Measurements from ENCODE around the gene LRRC45.
A peak's percentile ranks its signal among the peaks of the same experiment; 100 is the strongest.
"Not testable (repeated sequence)": the region's sequence is repeated elsewhere in the genome, so short reads cannot be mapped to it uniquely, and the experiment has no call there.

Gene LRRC45

DNA sequence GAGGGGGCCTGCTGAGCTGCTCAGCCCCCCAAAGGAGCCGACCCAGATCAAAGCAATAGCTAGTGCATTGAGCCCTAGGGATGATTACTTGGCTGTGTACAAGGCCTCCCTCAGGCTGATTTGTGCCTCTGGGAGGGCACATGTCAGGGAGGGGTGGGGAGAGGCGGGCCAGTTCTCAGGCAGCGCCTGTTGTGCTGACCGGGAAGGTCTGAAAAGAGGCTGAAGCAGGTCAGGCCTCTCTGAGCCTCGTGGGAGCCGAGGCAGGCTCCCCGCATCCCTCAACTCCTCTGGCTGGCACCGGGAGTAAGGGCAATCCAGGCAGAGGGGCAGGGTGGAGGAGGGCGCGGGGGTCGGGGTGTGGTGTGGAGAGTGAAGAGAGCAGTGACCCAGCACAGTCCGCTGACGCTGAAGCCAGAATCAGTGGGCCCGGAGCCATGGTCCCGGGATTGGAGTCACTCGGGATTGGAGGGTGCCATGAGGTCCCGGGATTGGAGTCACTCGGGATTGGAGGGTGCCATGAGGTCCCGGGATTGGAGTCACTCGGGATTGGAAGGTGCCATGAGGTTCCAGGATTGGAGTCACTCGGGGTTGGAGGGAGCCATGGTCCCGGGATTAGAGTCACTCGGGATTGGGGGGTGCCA, 11.4 kb downstream of the LRRC45 start:
- no peak for DNase-seq (ENCODE audit: low read depth in 2 of 2)

DNA sequence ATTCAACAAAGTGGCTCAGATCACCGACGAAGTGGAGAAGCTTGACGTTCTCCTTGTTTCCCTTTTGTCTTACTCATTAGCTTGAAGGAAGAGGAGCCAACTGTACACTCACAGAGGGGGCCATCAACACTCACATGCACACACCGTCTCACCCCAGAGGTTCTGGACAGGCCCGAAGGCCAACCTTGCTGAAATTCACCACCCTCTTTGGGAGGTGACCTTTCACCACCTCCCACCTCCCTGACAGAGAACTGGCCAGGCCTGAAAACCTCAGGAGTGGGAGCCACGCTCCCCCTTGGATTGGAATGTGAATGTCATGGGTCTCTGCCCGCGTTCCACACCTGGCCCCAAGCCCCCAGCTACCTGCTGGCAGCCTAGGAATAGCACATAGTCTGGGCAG, 12.4 kb downstream of the LRRC45 start:
- no peak for DNase-seq (ENCODE audit: low read depth in 2 of 2)

- DNase-seq (ENCODE audit: low read depth in 2 of 2), result no peak
Observed at GRCh38 chr17:82035956-82036633, 13.0 kb downstream of the LRRC45 start.

GRCh38 chr17:82036634-82037091, 13.6 kb downstream of the LRRC45 start:
- DNase-seq (ENCODE audit: low read depth in 2 of 2), result no peak

DNA sequence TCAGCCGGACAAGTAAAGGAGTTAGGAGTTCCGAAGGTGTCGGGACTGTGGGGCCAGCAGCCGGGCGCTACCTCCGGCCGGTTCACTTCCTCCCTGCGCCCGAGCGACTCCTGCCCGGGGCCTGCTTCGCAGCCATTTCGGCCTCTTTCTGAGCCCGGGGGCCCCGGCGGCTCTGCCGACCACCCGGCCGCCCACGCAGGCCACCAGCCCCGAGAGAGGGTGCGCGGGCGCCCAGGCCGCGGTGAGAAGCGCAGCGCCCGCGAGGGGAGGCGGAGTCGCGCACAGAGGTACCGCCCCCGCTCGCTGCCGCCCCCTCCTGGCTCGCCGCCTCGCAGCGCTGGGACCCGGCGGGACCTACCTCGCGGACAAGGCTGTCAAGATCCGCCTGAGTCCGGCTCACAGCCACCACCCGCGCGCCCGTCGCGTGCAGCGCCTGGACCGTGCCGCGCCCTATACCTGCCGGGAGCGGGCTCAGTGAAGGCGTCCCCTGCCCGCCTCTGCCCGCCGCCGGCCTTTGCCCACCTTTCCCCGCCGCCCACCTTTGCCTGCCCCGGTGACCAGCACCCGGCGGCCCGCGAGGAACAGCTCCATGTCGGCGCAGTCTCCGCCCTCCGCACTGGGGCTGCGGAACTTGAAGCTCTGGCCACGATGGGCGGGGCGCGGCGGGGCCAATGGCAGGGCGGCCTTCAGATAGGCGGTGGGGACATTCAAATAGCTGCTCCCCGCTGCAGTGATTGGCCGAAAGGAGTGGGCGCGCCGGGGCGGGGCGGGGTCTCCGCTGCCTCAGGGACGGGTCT, 14.2 kb downstream of the LRRC45 start, which contains the start of gene DCXR:
TSS of gene DCXR (minus strand) at position 606 of the 797 bp plus-strand sequence. CDS start at position 591, 15 bp downstream.
- peak; percentile 86 to 93 for DNase-seq (ENCODE audit: low read depth in 2 of 2)

DNA sequence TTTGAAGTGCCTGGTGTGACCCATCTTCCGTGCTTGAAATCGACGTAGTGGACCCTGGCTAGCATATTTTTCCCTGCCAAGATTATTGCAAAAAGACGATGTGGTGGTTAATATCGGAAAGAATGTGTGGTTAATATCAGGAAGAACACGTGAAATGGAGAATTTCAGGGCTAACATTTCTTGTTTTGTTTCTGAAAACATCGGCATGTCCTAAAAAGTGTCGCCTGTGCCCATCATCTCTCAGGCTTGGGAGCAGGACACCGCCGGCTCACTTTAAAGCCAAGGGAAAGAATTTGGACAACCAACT, 14.7 kb downstream of the LRRC45 start:
- no peak for DNase-seq (ENCODE audit: low read depth in 2 of 2)

GRCh38 chr17:82038796-82039409, 15.8 kb downstream of the LRRC45 start:
- not testable (repeated sequence) for DNase-seq (ENCODE audit: low read depth in 2 of 2)

GRCh38 chr17:82039695-82040299, 16.7 kb downstream of the LRRC45 start:
- DNase-seq (ENCODE audit: low read depth in 2 of 2), result no peak

- no peak for DNase-seq (ENCODE audit: low read depth in 2 of 2)
Observed at GRCh38 chr17:82041144-82041814, 18.2 kb downstream of the LRRC45 start.

DNA sequence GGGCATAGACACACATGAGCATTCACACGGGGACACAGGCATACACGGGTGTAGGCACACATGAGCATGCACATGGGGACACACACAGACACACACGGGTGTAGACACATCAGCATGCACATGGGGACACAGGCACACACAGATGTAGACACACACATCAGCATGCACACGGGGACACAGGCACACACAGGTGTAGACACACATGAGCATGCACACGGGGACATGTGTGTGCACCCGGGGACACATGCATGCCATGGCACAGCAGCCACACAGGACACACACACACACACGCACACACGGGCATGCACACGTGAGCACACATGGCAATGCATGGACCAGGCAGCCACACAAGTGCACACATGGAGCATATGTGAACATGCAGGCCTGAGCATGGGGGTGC, 19.5 kb downstream of the LRRC45 start:
- no peak for DNase-seq (ENCODE audit: low read depth in 2 of 2)

GRCh38 chr17:82043507-82043906, 20.4 kb downstream of the LRRC45 start:
- DNase-seq (ENCODE audit: low read depth in 2 of 2), result no peak

GRCh38 chr17:82045936-82046484, 22.9 kb downstream of the LRRC45 start:
- no peak for DNase-seq (ENCODE audit: low read depth in 2 of 2)

GRCh38 chr17:82046903-82047302, 23.8 kb downstream of the LRRC45 start:
- DNase-seq (ENCODE audit: low read depth in 2 of 2), result no peak

GRCh38 chr17:82047379-82047778, 24.3 kb downstream of the LRRC45 start:
- no peak for DNase-seq (ENCODE audit: low read depth in 2 of 2)

- DNase-seq (ENCODE audit: low read depth in 2 of 2), result no peak
Observed at GRCh38 chr17:82047914-82048570, 24.9 kb downstream of the LRRC45 start.

- no peak for DNase-seq (ENCODE audit: low read depth in 2 of 2)
Observed at GRCh38 chr17:82048571-82048971, 25.5 kb downstream of the LRRC45 start.

DNA sequence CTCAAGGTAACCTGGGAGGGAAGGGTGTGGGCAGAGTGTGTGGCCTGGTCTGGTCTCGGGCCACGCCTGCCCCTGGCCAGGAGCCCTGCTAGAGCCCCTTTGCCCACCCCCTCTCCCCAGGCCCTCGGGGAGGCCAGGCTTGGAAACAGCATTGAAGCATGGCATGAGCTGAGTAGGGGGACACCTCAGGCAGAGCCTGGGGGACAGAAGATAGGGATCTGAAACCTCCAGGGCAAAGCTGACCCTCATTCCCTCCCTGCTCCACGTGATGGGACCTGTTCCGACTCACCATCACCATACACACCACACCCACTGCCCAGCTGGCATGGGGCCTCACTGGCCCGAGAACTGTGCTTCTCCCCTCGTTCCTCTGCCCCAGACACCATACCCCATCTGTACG, 26.0 kb downstream of the LRRC45 start:
- no peak for DNase-seq (ENCODE audit: low read depth in 2 of 2)

GRCh38 chr17:82049521-82049971, 26.4 kb downstream of the LRRC45 start:
- DNase-seq (ENCODE audit: low read depth in 2 of 2), result no peak

GRCh38 chr17:82050152-82050760, 27.2 kb downstream of the LRRC45 start:
- no peak for DNase-seq (ENCODE audit: low read depth in 2 of 2)

All from stimulated activated CD8-positive, alpha-beta memory T cell treated with anti-CD3 and anti-CD28 coated beads, Interleukin-7, amount 100 ng/mL, for 4 hours (primary cell).